ENCODE results near the gene CALN1.

CALN1 gene

GRCh38 chr7:71988201-71988600 lies 423.9 kb downstream of the CALN1 start:
- H3K9ac ChIP-seq (ENCODE audit: low read length) = no peak overlapping the region
- H4K20me1 ChIP-seq (ENCODE audit: insufficient read depth, low read length) = no peaks in the 10 kb centered on the region
- H3K4me2 ChIP-seq (ENCODE audit: low read depth, low read length) = no peak overlapping the region
- no peaks in the 10 kb centered on the region for H3K9me2 ChIP-seq (replicated peaks; ENCODE audit: insufficient read depth, low read length)
- no peak overlapping the region for H3K27ac ChIP-seq (ENCODE audit: low read length)
- no peaks in the 10 kb centered on the region for H3K36me3 ChIP-seq (replicated peaks; ENCODE audit: insufficient read depth, low read length)
- no peak overlapping the region for H3K4me3 ChIP-seq (ENCODE audit: low read length)
- no peaks in the 10 kb centered on the region for H3K27me3 ChIP-seq (replicated peaks; ENCODE audit: insufficient read depth, low read length)
- no peaks in the 10 kb centered on the region for H3K9me3 ChIP-seq (replicated peaks; ENCODE audit: insufficient read depth, low read length)
- TF ChIP-seq EZH2phosphoT487 (IDR thresholded peaks at IDR 0.05; ENCODE audit: low read length) (no peak), EZH2 (optimal IDR thresholded peaks at IDR 0.05; ENCODE audit: low read depth, low read length) (no peak)
- TF ChIP-seq, protein P1, sequence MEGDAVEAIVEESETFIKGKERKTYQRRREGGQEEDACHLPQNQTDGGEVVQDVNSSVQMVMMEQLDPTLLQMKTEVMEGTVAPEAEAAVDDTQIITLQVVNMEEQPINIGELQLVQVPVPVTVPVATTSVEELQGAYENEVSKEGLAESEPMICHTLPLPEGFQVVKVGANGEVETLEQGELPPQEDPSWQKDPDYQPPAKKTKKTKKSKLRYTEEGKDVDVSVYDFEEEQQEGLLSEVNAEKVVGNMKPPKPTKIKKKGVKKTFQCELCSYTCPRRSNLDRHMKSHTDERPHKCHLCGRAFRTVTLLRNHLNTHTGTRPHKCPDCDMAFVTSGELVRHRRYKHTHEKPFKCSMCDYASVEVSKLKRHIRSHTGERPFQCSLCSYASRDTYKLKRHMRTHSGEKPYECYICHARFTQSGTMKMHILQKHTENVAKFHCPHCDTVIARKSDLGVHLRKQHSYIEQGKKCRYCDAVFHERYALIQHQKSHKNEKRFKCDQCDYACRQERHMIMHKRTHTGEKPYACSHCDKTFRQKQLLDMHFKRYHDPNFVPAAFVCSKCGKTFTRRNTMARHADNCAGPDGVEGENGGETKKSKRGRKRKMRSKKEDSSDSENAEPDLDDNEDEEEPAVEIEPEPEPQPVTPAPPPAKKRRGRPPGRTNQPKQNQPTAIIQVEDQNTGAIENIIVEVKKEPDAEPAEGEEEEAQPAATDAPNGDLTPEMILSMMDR (IDR thresholded peaks at IDR 0.05; ENCODE audit: low read length) = no peak
- H2AFZ ChIP-seq (ENCODE audit: low read length) = no peak overlapping the region
- H3K4me1 ChIP-seq (ENCODE audit: low read length) = no peaks in the 10 kb centered on the region
- DNase-seq = no peak
- no peaks in the 10 kb centered on the region for H3K79me2 ChIP-seq (ENCODE audit: low read length)
- H3F3A ChIP-seq (ENCODE audit: insufficient read depth, low read length) = no peaks in the 10 kb centered on the region

DNA sequence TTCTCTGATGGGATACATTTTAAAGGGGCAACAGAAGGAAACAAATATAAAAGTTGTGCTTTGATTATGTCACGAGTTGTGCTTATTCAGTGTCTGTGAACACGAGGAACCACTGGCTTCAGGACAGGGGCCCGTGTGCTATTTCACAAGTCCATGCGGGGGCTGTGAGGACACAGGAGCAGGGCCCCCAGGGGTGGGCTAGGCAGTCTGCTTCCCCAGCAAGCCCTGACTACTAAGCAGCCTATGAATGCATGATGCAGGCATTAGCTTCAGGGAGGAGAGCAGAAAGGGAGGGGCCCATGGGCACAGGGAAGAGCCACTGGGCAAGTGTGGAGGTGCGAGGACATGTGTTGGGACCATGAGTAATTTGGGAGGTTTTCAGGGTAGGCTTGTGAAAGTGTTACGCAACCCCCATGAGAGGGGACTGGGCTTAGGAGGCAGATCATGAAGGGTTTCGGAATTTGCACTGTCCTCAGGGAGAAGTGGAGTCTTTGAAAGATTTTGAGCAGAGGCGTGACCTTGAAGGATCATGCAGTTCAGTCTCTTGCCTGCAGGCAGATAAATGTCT lies 424.9 kb downstream of the CALN1 start:
- no peaks in the 10 kb centered on the region for H3K79me2 ChIP-seq (ENCODE audit: low read length)
- no peak overlapping the region for H3K9ac ChIP-seq (ENCODE audit: low read length)
- no peak overlapping the region for H2AFZ ChIP-seq (ENCODE audit: low read length)
- TF ChIP-seq EZH2 (optimal IDR thresholded peaks at IDR 0.05; ENCODE audit: low read depth, low read length) (no peak), EZH2phosphoT487 (IDR thresholded peaks at IDR 0.05; ENCODE audit: low read length) (no peak)
- TF ChIP-seq, protein P1 (IDR thresholded peaks at IDR 0.05; ENCODE audit: low read length) = no peak
- no peak for DNase-seq
- no peaks in the 10 kb centered on the region for H3K9me3 ChIP-seq (replicated peaks; ENCODE audit: insufficient read depth, low read length)
- no peak overlapping the region for H3K4me2 ChIP-seq (ENCODE audit: low read depth, low read length)
- H3K27me3 ChIP-seq (replicated peaks; ENCODE audit: insufficient read depth, low read length) = no peaks in the 10 kb centered on the region
- no peaks in the 10 kb centered on the region for H3K36me3 ChIP-seq (replicated peaks; ENCODE audit: insufficient read depth, low read length)
- no peaks in the 10 kb centered on the region for H4K20me1 ChIP-seq (ENCODE audit: insufficient read depth, low read length)
- no peaks in the 10 kb centered on the region for H3F3A ChIP-seq (ENCODE audit: insufficient read depth, low read length)
- no peak overlapping the region for H3K27ac ChIP-seq (ENCODE audit: low read length)
- H3K9me2 ChIP-seq (replicated peaks; ENCODE audit: insufficient read depth, low read length) = no peaks in the 10 kb centered on the region
- no peaks in the 10 kb centered on the region for H3K4me1 ChIP-seq (ENCODE audit: low read length)
- no peak overlapping the region for H3K4me3 ChIP-seq (ENCODE audit: low read length)

DNA sequence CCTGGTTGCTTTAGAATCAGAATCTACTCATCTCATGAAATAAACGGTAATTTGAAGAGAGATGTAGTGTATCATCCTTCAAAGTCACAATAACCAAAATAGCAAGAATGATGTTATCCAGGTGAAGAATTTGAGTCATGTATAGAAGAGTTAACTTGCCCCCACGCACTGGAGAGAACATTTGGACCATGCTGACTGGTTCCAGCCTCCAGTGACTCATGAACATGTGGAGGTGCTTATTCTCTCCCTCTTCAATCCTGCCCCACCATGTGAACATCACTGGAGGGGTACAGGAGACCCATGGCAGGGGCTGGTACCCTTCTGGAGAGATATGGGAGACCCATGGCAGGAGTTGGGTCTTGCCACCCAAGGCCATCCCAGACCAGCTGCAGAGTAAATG lies 427.8 kb downstream of the CALN1 start:
- no peak overlapping the region for H2AFZ ChIP-seq (ENCODE audit: low read length)
- no peaks in the 10 kb centered on the region for H3K79me2 ChIP-seq (ENCODE audit: low read length)
- TF ChIP-seq, protein P1 (IDR thresholded peaks at IDR 0.05; ENCODE audit: low read length) = no peak
- no peak for TF ChIP-seq EZH2phosphoT487 (IDR thresholded peaks at IDR 0.05; ENCODE audit: low read length)
- TF ChIP-seq EZH2 (optimal IDR thresholded peaks at IDR 0.05; ENCODE audit: low read depth, low read length) = no peak

More for the DNA sequence above, 427.8 kb downstream of the CALN1 start:
- Histone ChIP-seq H4K20me1 (ENCODE audit: insufficient read depth, low read length) (no peaks in the 10 kb centered on the region), H3K27me3 (replicated peaks; ENCODE audit: insufficient read depth, low read length) (no peaks in the 10 kb centered on the region), H3K27ac (ENCODE audit: low read length) (no peak overlapping the region), H3K4me2 (ENCODE audit: low read depth, low read length) (no peak overlapping the region), H3K9me2 (replicated peaks; ENCODE audit: insufficient read depth, low read length) (no peaks in the 10 kb centered on the region), H3F3A (ENCODE audit: insufficient read depth, low read length) (no peaks in the 10 kb centered on the region), H3K4me3 (ENCODE audit: low read length) (no peak overlapping the region), H3K36me3 (replicated peaks; ENCODE audit: insufficient read depth, low read length) (no peaks in the 10 kb centered on the region), H3K9me3 (replicated peaks; ENCODE audit: insufficient read depth, low read length) (no peaks in the 10 kb centered on the region), H3K9ac (ENCODE audit: low read length) (no peak overlapping the region), H3K4me1 (ENCODE audit: low read length) (no peaks in the 10 kb centered on the region)
- no peak for DNase-seq
